ENCODE measurements around the gene EFCAB6.

EFCAB6 gene

GRCh38 chr22:43772831-43773230, 39.3 kb downstream of the EFCAB6 start:
- no peak for DNase-seq (ENCODE audit: low read depth, low spot score)
- no peak overlapping the region for H3K4me3 ChIP-seq (ENCODE audit: low read length)

GRCh38 chr22:43755452-43755851, 56.7 kb downstream of the EFCAB6 start:
- no peak overlapping the region for H3K4me3 ChIP-seq (ENCODE audit: low read length)
- DNase-seq (ENCODE audit: low read depth, low spot score) = no peak

GRCh38 chr22:43755011-43755410, 57.1 kb downstream of the EFCAB6 start:
- DNase-seq (ENCODE audit: low read depth, low spot score) = no peak

GRCh38 chr22:43754176-43754575, 57.9 kb downstream of the EFCAB6 start:
- DNase-seq (ENCODE audit: low read depth, low spot score) = no peak
- no peak overlapping the region for H3K4me3 ChIP-seq (ENCODE audit: low read length)

More at GRCh38 chr22:43755011-43755410, 57.1 kb downstream of the EFCAB6 start:
- no peak overlapping the region for H3K4me3 ChIP-seq (ENCODE audit: low read length)

- DNase-seq (ENCODE audit: low read depth, low spot score) = no peak
Measured at GRCh38 chr22:43753688-43754087, 58.4 kb downstream of the EFCAB6 start.

GRCh38 chr22:43750751-43751150, 61.4 kb downstream of the EFCAB6 start:
- no peak overlapping the region for H3K4me3 ChIP-seq (ENCODE audit: low read length)
- DNase-seq (ENCODE audit: low read depth, low spot score) = no peak

More at GRCh38 chr22:43753688-43754087, 58.4 kb downstream of the EFCAB6 start:
- H3K4me3 ChIP-seq (ENCODE audit: low read length) = no peak overlapping the region

GRCh38 chr22:43749473-43749872, 62.6 kb downstream of the EFCAB6 start:
- no peak overlapping the region for H3K4me3 ChIP-seq (ENCODE audit: low read length)
- no peak for DNase-seq (ENCODE audit: low read depth, low spot score)

- no peak overlapping the region for H3K4me3 ChIP-seq (ENCODE audit: low read length)
- DNase-seq (ENCODE audit: low read depth, low spot score) = no peak
Measured at GRCh38 chr22:43747877-43748276, 64.2 kb downstream of the EFCAB6 start.

- no peak overlapping the region for H3K4me3 ChIP-seq (ENCODE audit: low read length)
- DNase-seq (ENCODE audit: low read depth, low spot score) = no peak
Measured at GRCh38 chr22:43747058-43747457, 65.0 kb downstream of the EFCAB6 start.

GRCh38 chr22:43745783-43746356, 66.2 kb downstream of the EFCAB6 start:
- no peak overlapping the region for H3K4me3 ChIP-seq (ENCODE audit: low read length)
- no peak for DNase-seq (ENCODE audit: low read depth, low spot score)

GRCh38 chr22:43745411-43745770, 66.7 kb downstream of the EFCAB6 start:
- DNase-seq (ENCODE audit: low read depth, low spot score) = no peak
- no peak overlapping the region for H3K4me3 ChIP-seq (ENCODE audit: low read length)

- no peak overlapping the region for H3K4me3 ChIP-seq (ENCODE audit: low read length)
- no peak for DNase-seq (ENCODE audit: low read depth, low spot score)
Measured at GRCh38 chr22:43744700-43745410, 67.2 kb downstream of the EFCAB6 start.

- H3K4me3 ChIP-seq (ENCODE audit: low read length) = no peak overlapping the region
- DNase-seq (ENCODE audit: low read depth, low spot score) = no peak
Measured at GRCh38 chr22:43743929-43744643, 68.0 kb downstream of the EFCAB6 start.

GRCh38 chr22:43743131-43743530, 69.0 kb downstream of the EFCAB6 start:
- DNase-seq (ENCODE audit: low read depth, low spot score) = no peak
- H3K4me3 ChIP-seq (ENCODE audit: low read length) = no peak overlapping the region

GRCh38 chr22:43742154-43742950, 69.8 kb downstream of the EFCAB6 start:
- DNase-seq (ENCODE audit: low read depth, low spot score) = no peak

GRCh38 chr22:43740587-43741270, 71.4 kb downstream of the EFCAB6 start:
- no peak for DNase-seq (ENCODE audit: low read depth, low spot score)
- no peak overlapping the region for H3K4me3 ChIP-seq (ENCODE audit: low read length)

More at GRCh38 chr22:43742154-43742950, 69.8 kb downstream of the EFCAB6 start:
- H3K4me3 ChIP-seq (ENCODE audit: low read length) = no peak overlapping the region

GRCh38 chr22:43739851-43740379, 72.2 kb downstream of the EFCAB6 start:
- no peak for DNase-seq (ENCODE audit: low read depth, low spot score)
- no peak overlapping the region for H3K4me3 ChIP-seq (ENCODE audit: low read length)

GRCh38 chr22:43737150-43737828, 74.8 kb downstream of the EFCAB6 start:
- no peak for DNase-seq (ENCODE audit: low read depth, low spot score)
- H3K4me3 ChIP-seq (ENCODE audit: low read length) = no peak overlapping the region

All from Jurkat, Clone E6-1 (cell line).